Liver (tissue), 9 donors: Measurements from ENCODE around the gene PPM1L. TPM values are rescaled to one million over a fixed set of nuclear protein-coding genes. Genes with fewer than 3 reads are reported as not detected.

Experiments used
- DNase-seq: peaks from one replicate; pipeline ENCODE4 v3.0.0-alpha.2; 2017; ENCODE audit warnings: low spot score
- H3K27ac ChIP-seq, 2 donors: one replicate each; pipeline ENCODE4 v1.7.0; 2013; ENCODE audit warnings: inconsistent platforms in 2 of 2, low read length in 2 of 2, control low read depth in 1 of 2, low read depth in 1 of 2, mild to moderate bottlenecking in 1 of 2
- H3K27me3 ChIP-seq, 4 donors: one replicate each; pipeline versions ENCODE4 v1.6.1 to v1.7.0; 2013; ENCODE audit warnings: low read length in 3 of 4, inconsistent platforms in 1 of 4, mild to moderate bottlenecking in 1 of 4, moderate library complexity in 1 of 4; ENCODE audit not compliant: control insufficient read depth in 4 of 4, insufficient read depth in 4 of 4
- H3K36me3 ChIP-seq, 4 donors: one replicate each; pipeline versions ENCODE4 v1.6.1 to v1.7.0; 2013; ENCODE audit warnings: low read length in 3 of 4, mild to moderate bottlenecking in 3 of 4, low read depth in 1 of 4, moderate library complexity in 1 of 4; ENCODE audit not compliant: control insufficient read depth in 4 of 4, insufficient read depth in 3 of 4
- H3K4me1 ChIP-seq, 4 donors: one replicate each; pipeline versions ENCODE4 v1.6.1 to v1.7.0; 2013; ENCODE audit warnings: low read length in 3 of 4, mild to moderate bottlenecking in 3 of 4, moderate library complexity in 1 of 4; ENCODE audit not compliant: control insufficient read depth in 4 of 4, insufficient read depth in 4 of 4
- H3K4me3 ChIP-seq, 3 donors: one replicate each; pipeline versions ENCODE4 v1.6.1 to v1.7.0; 2013; ENCODE audit warnings: low read length in 3 of 3, control low read depth in 1 of 3, low read depth in 1 of 3, mild to moderate bottlenecking in 1 of 3
- H3K9ac ChIP-seq, 2 donors: one replicate each; pipeline ENCODE4 v1.7.0; 2013; ENCODE audit warnings: low read length in 2 of 2, mild to moderate bottlenecking in 2 of 2, moderate library complexity in 2 of 2, control low read depth in 1 of 2, low read depth in 1 of 2
- H3K9me3 ChIP-seq, 4 donors: one replicate each; pipeline versions ENCODE4 v1.6.1 to v1.7.0; 2013; ENCODE audit warnings: low read length in 3 of 4; ENCODE audit not compliant: control insufficient read depth in 4 of 4
- ATF3 ChIP-seq: IDR thresholded peaks from 2 replicates; pipeline ENCODE4 v1.6.1; 2016; ENCODE audit warnings: antibody characterized with exemption
- EGR1 ChIP-seq, 2 donors: IDR thresholded peaks; 2 replicates each; pipeline ENCODE4 v1.6.1; 2016 to 2018; ENCODE audit warnings: antibody characterized with exemption in 2 of 2, low read depth in 2 of 2
- FOXA2 ChIP-seq: IDR thresholded peaks from 2 replicates; pipeline ENCODE4 v1.6.1; 2016; ENCODE audit warnings: antibody characterized with exemption
- GABPA ChIP-seq, 2 donors: IDR thresholded peaks in 1 of 2; conservative IDR thresholded peaks in 1 of 2; 2 replicates each; pipeline ENCODE4 v1.6.1; 2016; ENCODE audit warnings: antibody characterized with exemption in 2 of 2, mild to moderate bottlenecking in 1 of 2, moderate library complexity in 1 of 2
- HNF4G ChIP-seq: IDR thresholded peaks from 2 replicates; pipeline ENCODE4 v1.6.1; 2016; ENCODE audit warnings: antibody characterized with exemption
- JUND ChIP-seq, 2 donors: IDR thresholded peaks; 2 replicates each; pipeline ENCODE4 v1.6.1; 2016; ENCODE audit warnings: antibody characterized with exemption in 2 of 2
- NR2F2 ChIP-seq: IDR thresholded peaks from 2 replicates; pipeline ENCODE4 v1.6.1; 2016; ENCODE audit warnings: antibody characterized with exemption
- RAD21 ChIP-seq, 2 donors: IDR thresholded peaks; 2 replicates each; pipeline ENCODE4 v1.6.1; 2016; ENCODE audit warnings: antibody characterized with exemption in 2 of 2, mild to moderate bottlenecking in 2 of 2
- RXRA ChIP-seq, 2 donors: IDR thresholded peaks; 2 replicates each; pipeline ENCODE4 v1.6.1; 2017 to 2018; ENCODE audit warnings: antibody characterized with exemption in 2 of 2, mild to moderate bottlenecking in 1 of 2
- SP1 ChIP-seq: IDR thresholded peaks from 2 replicates; pipeline ENCODE4 v1.6.1; 2018; ENCODE audit warnings: antibody characterized with exemption, mild to moderate bottlenecking
- TAF1 ChIP-seq: conservative IDR thresholded peaks from 2 replicates; pipeline ENCODE4 v1.6.1; 2016; ENCODE audit warnings: antibody characterized with exemption, mild to moderate bottlenecking
- YY1 ChIP-seq: IDR thresholded peaks from 2 replicates; pipeline ENCODE4 v1.6.1; 2016; ENCODE audit warnings: antibody characterized with exemption, mild to moderate bottlenecking
- WGBS: extraction: QIAGEN DNeasy Blood & Tissue Kit; methylation state at CpG from one replicate; pipeline ENCODE4 v1.1.7; 2013; 5-methylcytosine and 5-hydroxymethylcytosine counted together
- polyA plus RNA-seq, 2 donors: library from polyadenylated mRNA; stranded (reverse) in 1 of 2; unstranded in 1 of 2; fragments of 200-250 nt in 1 of 2; fragments of >200 nt in 1 of 2; fragmentation: Nextera tagmentation in 1 of 2; extraction: Ambion mirVana in 1 of 2; gene quantifications; one replicate each; pipeline versions ENCODE4 v1.2.1 to v1.2.3, GENCODE V29; 2013 to 2015
- total RNA-seq, 2 donors: library from RNA; depleted of rRNA; stranded (reverse); fragments of >200 nt; gene quantifications; one replicate each; pipeline ENCODE4 v1.2.3, GENCODE V29; 2014
- TF ChIP-seq, protein P1 (sequence below): IDR thresholded peaks from 2 replicates; pipeline ENCODE4 v1.6.1; 2016; ENCODE audit warnings: antibody characterized with exemption
- TF ChIP-seq, protein P2 (sequence below): IDR thresholded peaks from 2 replicates; pipeline ENCODE4 v1.6.1; 2016; ENCODE audit warnings: antibody characterized with exemption
- TF ChIP-seq, protein P3 (sequence below): IDR thresholded peaks from 2 replicates; pipeline ENCODE4 v1.6.1; 2016; ENCODE audit warnings: antibody characterized with exemption, mild to moderate bottlenecking
- donor health status: healthy.
- donor health status: healthy.
- donor health status: healthy.
- donor health status: healthy.
- donor health status: healthy.

The PPM1L gene
- total and polyA plus RNA-seq, 4 donors = 1.6 to 8.5 (median 4.8) TPM

- WGBS = 88% methylated on average over 5 of the region's 5 CpGs
- H3K27ac ChIP-seq = no peak overlapping the region
- H3K4me3 ChIP-seq = no peak overlapping the region
- H3K27me3 ChIP-seq = no peaks in the 10 kb centered on the region
- no peaks in the 10 kb centered on the region for H3K36me3 ChIP-seq
- H3K9ac ChIP-seq = no peak overlapping the region
- H3K9me3 ChIP-seq = no peaks in the 10 kb centered on the region
- DNase-seq = no peak
- TF ChIP-seq SP1 = no peak
- TF ChIP-seq, protein P1, sequence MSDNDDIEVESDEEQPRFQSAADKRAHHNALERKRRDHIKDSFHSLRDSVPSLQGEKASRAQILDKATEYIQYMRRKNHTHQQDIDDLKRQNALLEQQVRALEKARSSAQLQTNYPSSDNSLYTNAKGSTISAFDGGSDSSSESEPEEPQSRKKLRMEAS = no peak
- TF ChIP-seq NR2F2 = no peak
- no peak for TF ChIP-seq GABPA (IDR thresholded peaks at IDR 0.05 in 1 of 2, conservative IDR thresholded peaks at IDR 0.05 in 1 of 2)
- TF ChIP-seq, protein P2, sequence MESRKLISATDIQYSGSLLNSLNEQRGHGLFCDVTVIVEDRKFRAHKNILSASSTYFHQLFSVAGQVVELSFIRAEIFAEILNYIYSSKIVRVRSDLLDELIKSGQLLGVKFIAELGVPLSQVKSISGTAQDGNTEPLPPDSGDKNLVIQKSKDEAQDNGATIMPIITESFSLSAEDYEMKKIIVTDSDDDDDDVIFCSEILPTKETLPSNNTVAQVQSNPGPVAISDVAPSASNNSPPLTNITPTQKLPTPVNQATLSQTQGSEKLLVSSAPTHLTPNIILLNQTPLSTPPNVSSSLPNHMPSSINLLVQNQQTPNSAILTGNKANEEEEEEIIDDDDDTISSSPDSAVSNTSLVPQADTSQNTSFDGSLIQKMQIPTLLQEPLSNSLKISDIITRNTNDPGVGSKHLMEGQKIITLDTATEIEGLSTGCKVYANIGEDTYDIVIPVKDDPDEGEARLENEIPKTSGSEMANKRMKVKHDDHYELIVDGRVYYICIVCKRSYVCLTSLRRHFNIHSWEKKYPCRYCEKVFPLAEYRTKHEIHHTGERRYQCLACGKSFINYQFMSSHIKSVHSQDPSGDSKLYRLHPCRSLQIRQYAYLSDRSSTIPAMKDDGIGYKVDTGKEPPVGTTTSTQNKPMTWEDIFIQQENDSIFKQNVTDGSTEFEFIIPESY = no peak
- TF ChIP-seq HNF4G = no peak
- TF ChIP-seq TAF1 = no peak
- TF ChIP-seq, protein P3, sequence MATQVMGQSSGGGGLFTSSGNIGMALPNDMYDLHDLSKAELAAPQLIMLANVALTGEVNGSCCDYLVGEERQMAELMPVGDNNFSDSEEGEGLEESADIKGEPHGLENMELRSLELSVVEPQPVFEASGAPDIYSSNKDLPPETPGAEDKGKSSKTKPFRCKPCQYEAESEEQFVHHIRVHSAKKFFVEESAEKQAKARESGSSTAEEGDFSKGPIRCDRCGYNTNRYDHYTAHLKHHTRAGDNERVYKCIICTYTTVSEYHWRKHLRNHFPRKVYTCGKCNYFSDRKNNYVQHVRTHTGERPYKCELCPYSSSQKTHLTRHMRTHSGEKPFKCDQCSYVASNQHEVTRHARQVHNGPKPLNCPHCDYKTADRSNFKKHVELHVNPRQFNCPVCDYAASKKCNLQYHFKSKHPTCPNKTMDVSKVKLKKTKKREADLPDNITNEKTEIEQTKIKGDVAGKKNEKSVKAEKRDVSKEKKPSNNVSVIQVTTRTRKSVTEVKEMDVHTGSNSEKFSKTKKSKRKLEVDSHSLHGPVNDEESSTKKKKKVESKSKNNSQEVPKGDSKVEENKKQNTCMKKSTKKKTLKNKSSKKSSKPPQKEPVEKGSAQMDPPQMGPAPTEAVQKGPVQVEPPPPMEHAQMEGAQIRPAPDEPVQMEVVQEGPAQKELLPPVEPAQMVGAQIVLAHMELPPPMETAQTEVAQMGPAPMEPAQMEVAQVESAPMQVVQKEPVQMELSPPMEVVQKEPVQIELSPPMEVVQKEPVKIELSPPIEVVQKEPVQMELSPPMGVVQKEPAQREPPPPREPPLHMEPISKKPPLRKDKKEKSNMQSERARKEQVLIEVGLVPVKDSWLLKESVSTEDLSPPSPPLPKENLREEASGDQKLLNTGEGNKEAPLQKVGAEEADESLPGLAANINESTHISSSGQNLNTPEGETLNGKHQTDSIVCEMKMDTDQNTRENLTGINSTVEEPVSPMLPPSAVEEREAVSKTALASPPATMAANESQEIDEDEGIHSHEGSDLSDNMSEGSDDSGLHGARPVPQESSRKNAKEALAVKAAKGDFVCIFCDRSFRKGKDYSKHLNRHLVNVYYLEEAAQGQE = no peak
- no peak for TF ChIP-seq JUND (IDR thresholded peaks at IDR 0.05)
- TF ChIP-seq RAD21 (IDR thresholded peaks at IDR 0.05) = no peak
- no peak for TF ChIP-seq FOXA2
- no peak for TF ChIP-seq YY1
- no peak for TF ChIP-seq EGR1 (IDR thresholded peaks at IDR 0.05; ENCODE audit: low read depth in 2 of 2)
- H3K4me1 ChIP-seq = no peaks in the 10 kb centered on the region
These were observed 299.0 kb downstream of the PPM1L start for GRCh38 chr3:161054860-161055604.

DNA sequence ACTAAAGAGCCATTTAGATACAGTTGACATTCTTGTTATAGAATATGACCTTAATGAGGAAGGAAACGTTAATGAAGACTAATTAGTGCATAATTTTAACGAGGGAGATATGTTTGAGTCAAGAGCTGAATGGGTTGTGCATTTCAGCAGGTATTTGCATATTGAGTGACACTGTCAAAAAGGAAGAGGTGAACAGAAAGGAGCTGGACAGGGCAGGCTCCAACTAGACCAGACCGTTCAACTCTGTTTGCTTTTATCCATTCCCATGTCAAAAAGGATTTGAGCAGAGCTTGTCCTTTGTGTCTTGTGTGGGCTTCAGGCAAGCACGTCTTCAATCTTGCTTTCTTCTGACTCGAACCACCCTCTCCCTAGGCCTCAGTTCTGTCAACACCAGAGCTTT is 308.4 kb downstream of the PPM1L start:
- Histone ChIP-seq H3K9me3 (no peaks in the 10 kb centered on the region), H3K4me1 (no peaks in the 10 kb centered on the region), H3K9ac (no peak overlapping the region), H3K4me3 (no peak overlapping the region), H3K36me3 (no peaks in the 10 kb centered on the region), H3K27me3 (no peaks in the 10 kb centered on the region), H3K27ac (no peak overlapping the region)
- TF ChIP-seq RXRA (IDR thresholded peaks at IDR 0.05) (no peak), ATF3 (no peak), SP1 (no peak), RAD21 (IDR thresholded peaks at IDR 0.05) (no peak)
- DNase-seq = no peak
- 89% methylated on average over 5 of the region's 5 CpGs for WGBS
